IMR-90 (cell line): ENCODE measurements around the gene LCE6A. TPM values are rescaled to one million over a fixed set of nuclear protein-coding genes. Genes with fewer than 3 reads are reported as not detected.

Experiments used
- ATAC-seq: fragments of 200-7000 bp; cut with Tn5 transposase; 2 replicates; pipeline ENCODE4 v1.9.1; 2020; ENCODE audit warnings: low read depth, mild to moderate bottlenecking, moderate library complexity
- BruUV-seq: library from RNA; stranded (reverse); fragments of 400-500 nt; replicated peaks from 2 replicates; lab custom pipeline; 2021; lab: Mats Ljungman, UMichigan
- CTCF ChIA-PET: fragments of 300-600 bp; formaldehyde crosslinking; extraction: SDS; loops from one replicate; lab custom pipeline; 2021; ENCODE audit warnings: antibody characterized with exemption; lab: Yijun Ruan, JAX
- POLR2A ChIA-PET: fragments of 300-600 bp; sonication (Branson Sonifier 250); formaldehyde crosslinking; loops from one replicate; lab custom pipeline; 2022; ENCODE audit warnings: antibody characterized with exemption; ENCODE audit not compliant: unreplicated experiment; lab: Charles Lee
- DNase-seq: peaks from one replicate; pipeline ENCODE4 v3.0.0; 2013
- H2AFZ ChIP-seq: replicated peaks from 2 replicates; pipeline ENCODE3; 2013; ENCODE audit warnings: low read length, mild to moderate bottlenecking; ENCODE audit not compliant: poor library complexity
- H2AK5ac ChIP-seq: 2 replicates; pipeline ENCODE4 v1.6.1; 2013; ENCODE audit warnings: low read depth, low read length, inconsistent platforms
- H2AK9ac ChIP-seq: replicated peaks from 2 replicates; pipeline ENCODE3; 2013; ENCODE audit warnings: mild to moderate bottlenecking, low read depth, low read length, moderate library complexity; ENCODE audit not compliant: poor library complexity
- H2BK120ac ChIP-seq: 2 replicates; pipeline ENCODE4 v1.6.1; 2013; ENCODE audit warnings: low read depth, low read length, inconsistent platforms
- H2BK15ac ChIP-seq: 3 replicates; pipeline ENCODE4 v1.6.1; 2013; ENCODE audit warnings: low read depth, low read length, inconsistent platforms
- H2BK20ac ChIP-seq: 2 replicates; pipeline ENCODE4 v1.6.1; 2013; ENCODE audit warnings: low read depth, mild to moderate bottlenecking, inconsistent platforms, low read length, moderate library complexity
- H2BK5ac ChIP-seq: 2 replicates; pipeline ENCODE4 v1.6.1; 2013; ENCODE audit warnings: mild to moderate bottlenecking, low read depth, low read length, inconsistent platforms; ENCODE audit not compliant: poor library complexity, severe bottlenecking
- H3K14ac ChIP-seq: replicated peaks from 2 replicates; pipeline ENCODE4 v1.6.1; 2013; ENCODE audit warnings: low read depth, low read length, inconsistent platforms
- H3K18ac ChIP-seq: 2 replicates; pipeline ENCODE4 v1.6.1; 2013; ENCODE audit warnings: low read depth, low read length, control low read depth
- H3K23ac ChIP-seq: 2 replicates; pipeline ENCODE4 v1.6.1; 2013; ENCODE audit warnings: low read depth, low read length, inconsistent platforms
- H3K27ac ChIP-seq: 2 replicates; pipeline ENCODE4 v1.5.1; 2013; ENCODE audit warnings: mild to moderate bottlenecking, control low read depth, low read length; ENCODE audit not compliant: insufficient read depth
- H3K27me3 ChIP-seq: 2 replicates; pipeline ENCODE4 v1.6.1; 2013; ENCODE audit warnings: low read length; ENCODE audit not compliant: control insufficient read depth, insufficient read depth
- H3K36me3 ChIP-seq: 2 replicates; pipeline ENCODE4 v1.6.1; 2013; ENCODE audit warnings: low read length, mixed read lengths; ENCODE audit not compliant: control insufficient read depth, insufficient read depth
- H3K4ac ChIP-seq: 2 replicates; pipeline ENCODE4 v1.6.1; 2013; ENCODE audit warnings: low read depth, low read length, inconsistent platforms
- H3K4me1 ChIP-seq: 2 replicates; pipeline ENCODE4 v1.6.1; 2013; ENCODE audit warnings: low read length, mixed read lengths; ENCODE audit not compliant: control insufficient read depth, insufficient read depth
- H3K4me2 ChIP-seq: 2 replicates; pipeline ENCODE4 v1.6.1; 2013; ENCODE audit warnings: low read depth, mild to moderate bottlenecking, control low read depth, low read length, moderate library complexity
- H3K4me3 ChIP-seq: 2 replicates; pipeline ENCODE4 v1.5.1; 2013; ENCODE audit warnings: low read depth, mild to moderate bottlenecking, control low read depth, low read length, moderate library complexity; ENCODE audit not compliant: insufficient read depth
- H3K56ac ChIP-seq: 2 replicates; pipeline ENCODE4 v1.6.1; 2013; ENCODE audit warnings: low read length, inconsistent platforms; ENCODE audit not compliant: insufficient read depth; ENCODE audit errors: extremely low read depth
- H3K79me1 ChIP-seq, 2 experiments: 2 replicates each; pipeline ENCODE4 v1.6.1; 2013; ENCODE audit warnings: low read length in 2 of 2, inconsistent platforms in 1 of 2, low read depth in 1 of 2
- H3K9ac ChIP-seq: 2 replicates; pipeline ENCODE4 v1.6.1; 2013; ENCODE audit warnings: low read depth, low read length, control low read depth
- H3K9me1 ChIP-seq: 2 replicates; pipeline ENCODE4 v1.6.1; 2013; ENCODE audit warnings: low read length, inconsistent platforms; ENCODE audit not compliant: insufficient read depth
- H3K9me3 ChIP-seq: 2 replicates; pipeline ENCODE4 v1.6.1; 2013; ENCODE audit warnings: low read length; ENCODE audit not compliant: control insufficient read depth, insufficient read depth
- H4K20me1 ChIP-seq: 2 replicates; pipeline ENCODE4 v1.6.1; 2013; ENCODE audit warnings: low read length, inconsistent platforms; ENCODE audit not compliant: insufficient read depth
- H4K5ac ChIP-seq: 2 replicates; pipeline ENCODE4 v1.6.1; 2013; ENCODE audit warnings: mild to moderate bottlenecking, low read depth, low read length, control low read depth
- H4K8ac ChIP-seq, 2 experiments: 2 replicates each; pipeline ENCODE4 v1.6.1; 2013; ENCODE audit warnings: low read depth in 2 of 2, low read length in 2 of 2, control low read depth in 1 of 2, inconsistent platforms in 1 of 2
- H4K91ac ChIP-seq: 2 replicates; pipeline ENCODE4 v1.6.1; 2013; ENCODE audit warnings: low read depth, low read length, inconsistent platforms; ENCODE audit not compliant: insufficient read depth
- BHLHE40 ChIP-seq: fragments of 150-350 bp; IDR thresholded peaks from 2 replicates; pipeline ENCODE4 v1.6.1; 2016; ENCODE audit warnings: mild to moderate bottlenecking, low read depth, low read length
- CEBPB ChIP-seq: IDR thresholded peaks from 2 replicates; pipeline ENCODE4 v1.6.1; 2012; ENCODE audit warnings: low read depth, low read length, improper control_type of control experiment
- CHD1 ChIP-seq: IDR thresholded peaks from 2 replicates; pipeline ENCODE4 v1.6.1; 2012; ENCODE audit warnings: low read depth, low read length, improper control_type of control experiment
- FOS ChIP-seq: fragments of 150-350 bp; IDR thresholded peaks from 2 replicates; pipeline ENCODE4 v1.6.1; 2016; ENCODE audit warnings: low read depth, low read length
- MAFK ChIP-seq: IDR thresholded peaks from 2 replicates; pipeline ENCODE4 v1.6.1; 2012; ENCODE audit warnings: low read depth, low read length, improper control_type of control experiment
- MAZ ChIP-seq: IDR thresholded peaks from 2 replicates; pipeline ENCODE4 v1.6.1; 2012; ENCODE audit warnings: low read depth, mild to moderate bottlenecking, low read length, improper control_type of control experiment, moderate library complexity, borderline replicate concordance
- MXI1 ChIP-seq: IDR thresholded peaks from 2 replicates; pipeline ENCODE4 v1.6.1; 2012; ENCODE audit warnings: low read depth, mild to moderate bottlenecking, low read length, moderate library complexity, borderline replicate concordance
- NFE2L2 ChIP-seq: fragments of 150-350 bp; IDR thresholded peaks from 2 replicates; pipeline ENCODE4 v1.6.1; 2016; ENCODE audit warnings: low read depth, mild to moderate bottlenecking, low read length
- RAD21 ChIP-seq: IDR thresholded peaks from 2 replicates; pipeline ENCODE4 v1.6.1; 2012; ENCODE audit warnings: low read length, improper control_type of control experiment
- RCOR1 ChIP-seq: IDR thresholded peaks from 2 replicates; pipeline ENCODE4 v1.6.1; 2012; ENCODE audit warnings: mild to moderate bottlenecking, low read length, improper control_type of control experiment; ENCODE audit not compliant: insufficient replicate concordance
- RFX5 ChIP-seq: IDR thresholded peaks from 2 replicates; pipeline ENCODE4 v1.8.0; 2012; ENCODE audit warnings: low read depth, mild to moderate bottlenecking, low read length, moderate library complexity
- WGBS, 2 experiments: methylation state at CpG; one replicate each; pipeline versions ENCODE4 v1.1.5 to v1.1.7; 2013; ENCODE audit warnings: missing lambda C conversion rate in 2 of 2; ENCODE audit not compliant: insufficient read length in 1 of 2; ENCODE audit errors: extremely low coverage in 2 of 2; 5-methylcytosine and 5-hydroxymethylcytosine counted together
- dilution Hi-C: fragments of 300-500 bp; cut with HindIII; formaldehyde crosslinking; loops from one replicate; pipeline ENCODE4 v1.14.3; 2018; ENCODE audit warnings: low sequenced_read_pairs; ENCODE audit not compliant: unreplicated experiment
- in situ Hi-C: fragments of 300-500 bp; cut with MboI; formaldehyde crosslinking; loops from 3 replicates; pipeline ENCODE4 v1.14.3; 2019; ENCODE audit warnings: low sequenced_read_pairs, inconsistent platforms, mixed read lengths
- intact Hi-C: fragments of 100-400 bp; cut with micrococcal nuclease; formaldehyde crosslinking; loops from 2 replicates; pipeline ENCODE4 v1.10.0; 2022
- polyA plus RNA-seq, 3 experiments: library from polyadenylated mRNA; depleted of rRNA; stranded (reverse); fragments of >200 nt; gene quantifications; 2 replicates each; pipeline ENCODE4 v1.2.3, GENCODE V29; 2012; ENCODE audit warnings: low replicate concordance in 1 of 3
- total RNA-seq: library from RNA; depleted of rRNA; stranded (reverse); fragments of >200 nt; gene quantifications from 2 replicates; pipeline ENCODE4 v1.2.3, GENCODE V29; 2012
- TF ChIP-seq, protein P1 (sequence below): fragments of 150-350 bp; IDR thresholded peaks from 2 replicates; pipeline ENCODE4 v1.6.1; 2016; ENCODE audit warnings: low read depth, mild to moderate bottlenecking, low read length, moderate library complexity, borderline replicate concordance
- TF ChIP-seq, protein P2 (sequence below): fragments of 150-350 bp; IDR thresholded peaks from 2 replicates; pipeline ENCODE4 v1.6.1; 2017; ENCODE audit warnings: mild to moderate bottlenecking, antibody characterized with exemption, low read length, low read depth
- TF ChIP-seq, protein P3 (sequence below): conservative IDR thresholded peaks from 2 replicates; pipeline ENCODE4 v1.5.1; 2012; ENCODE audit warnings: mild to moderate bottlenecking, low read depth, low read length, improper control_type of control experiment

The LCE6A gene
- total and polyA plus RNA-seq, 2 of the 4 experiments (the other 2 are of a cell fraction): not detected

DNA sequence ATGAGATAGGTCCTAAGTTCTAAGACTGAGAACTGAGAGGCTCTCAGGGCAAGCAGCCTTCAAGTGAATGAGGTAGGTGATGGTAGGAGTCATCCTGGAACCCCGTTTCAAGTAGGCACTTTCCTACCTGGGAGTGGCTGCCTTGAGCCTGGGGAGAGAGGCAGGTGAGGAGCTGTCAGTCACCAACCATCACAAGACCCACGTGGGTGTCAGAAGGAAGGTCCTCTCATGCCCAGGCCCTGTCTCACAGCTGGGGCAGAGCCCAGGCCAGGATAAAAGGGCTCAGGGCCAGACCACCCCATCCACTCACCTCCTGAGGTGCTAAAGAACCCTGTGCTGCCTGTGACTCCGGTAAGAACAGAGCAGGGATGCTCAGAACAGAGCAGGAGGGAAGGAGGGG is 46.2 kb upstream of the LCE6A start, which contains the start of gene LCE1D:
Gene LCE1D (plus strand): TSS at position 301 of the 400 bp plus-strand sequence. CDS start 1,074 bp downstream, outside the sequence.
- no peak within 1 kb of the TSS for H3K18ac ChIP-seq
- no peak within 1 kb of the TSS for H3K14ac ChIP-seq
- no peak within 1 kb of the TSS for H3K56ac ChIP-seq
- H4K20me1 ChIP-seq: no peaks in the 10 kb centered on the region
- H3K9ac ChIP-seq: no peak within 1 kb of the TSS
- H2BK15ac ChIP-seq: no peak within 1 kb of the TSS
- no peak within 1 kb of the TSS for H3K4me2 ChIP-seq
- H3K23ac ChIP-seq: no peak within 1 kb of the TSS
- no peaks in the 10 kb centered on the region for H3K27me3 ChIP-seq
- DNase-seq: no peak
- no peak within 1 kb of the TSS for H4K5ac ChIP-seq
- CTCF ChIA-PET: no interaction called here
- H3K9me1 ChIP-seq: no peaks in the 10 kb centered on the region
- no peaks in the 10 kb centered on the region for H3K79me1 ChIP-seq
- no peak within 1 kb of the TSS for H2BK5ac ChIP-seq
- H2AFZ ChIP-seq: no peak within 1 kb of the TSS
- dilution Hi-C loops: no loop called here
- BruUV-seq: no TSS peak
- no peak within 1 kb of the TSS for H2BK20ac ChIP-seq
- intact Hi-C loops: no loop called here
- no peak within 1 kb of the TSS for H3K27ac ChIP-seq
- POLR2A ChIA-PET: no interaction called here
- H4K91ac ChIP-seq: no peak within 1 kb of the TSS
- in situ Hi-C loops: no loop called here
- H3K9me3 ChIP-seq: no peaks in the 10 kb centered on the region; the same call in 1 of the 2 replicates
- TF ChIP-seq CHD1 (no peak), RCOR1 (no peak), NFE2L2 (no peak), MAZ (no peak), BHLHE40 (no peak), CEBPB (no peak), MAFK (no peak), RFX5 (no peak), FOS (no peak), MXI1 (no peak), RAD21 (no peak)
- TF ChIP-seq, protein P1, sequence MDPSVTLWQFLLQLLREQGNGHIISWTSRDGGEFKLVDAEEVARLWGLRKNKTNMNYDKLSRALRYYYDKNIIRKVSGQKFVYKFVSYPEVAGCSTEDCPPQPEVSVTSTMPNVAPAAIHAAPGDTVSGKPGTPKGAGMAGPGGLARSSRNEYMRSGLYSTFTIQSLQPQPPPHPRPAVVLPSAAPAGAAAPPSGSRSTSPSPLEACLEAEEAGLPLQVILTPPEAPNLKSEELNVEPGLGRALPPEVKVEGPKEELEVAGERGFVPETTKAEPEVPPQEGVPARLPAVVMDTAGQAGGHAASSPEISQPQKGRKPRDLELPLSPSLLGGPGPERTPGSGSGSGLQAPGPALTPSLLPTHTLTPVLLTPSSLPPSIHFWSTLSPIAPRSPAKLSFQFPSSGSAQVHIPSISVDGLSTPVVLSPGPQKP: no peak
- TF ChIP-seq, protein P2, sequence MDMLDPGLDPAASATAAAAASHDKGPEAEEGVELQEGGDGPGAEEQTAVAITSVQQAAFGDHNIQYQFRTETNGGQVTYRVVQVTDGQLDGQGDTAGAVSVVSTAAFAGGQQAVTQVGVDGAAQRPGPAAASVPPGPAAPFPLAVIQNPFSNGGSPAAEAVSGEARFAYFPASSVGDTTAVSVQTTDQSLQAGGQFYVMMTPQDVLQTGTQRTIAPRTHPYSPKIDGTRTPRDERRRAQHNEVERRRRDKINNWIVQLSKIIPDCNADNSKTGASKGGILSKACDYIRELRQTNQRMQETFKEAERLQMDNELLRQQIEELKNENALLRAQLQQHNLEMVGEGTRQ: no peak
- TF ChIP-seq, protein P3, sequence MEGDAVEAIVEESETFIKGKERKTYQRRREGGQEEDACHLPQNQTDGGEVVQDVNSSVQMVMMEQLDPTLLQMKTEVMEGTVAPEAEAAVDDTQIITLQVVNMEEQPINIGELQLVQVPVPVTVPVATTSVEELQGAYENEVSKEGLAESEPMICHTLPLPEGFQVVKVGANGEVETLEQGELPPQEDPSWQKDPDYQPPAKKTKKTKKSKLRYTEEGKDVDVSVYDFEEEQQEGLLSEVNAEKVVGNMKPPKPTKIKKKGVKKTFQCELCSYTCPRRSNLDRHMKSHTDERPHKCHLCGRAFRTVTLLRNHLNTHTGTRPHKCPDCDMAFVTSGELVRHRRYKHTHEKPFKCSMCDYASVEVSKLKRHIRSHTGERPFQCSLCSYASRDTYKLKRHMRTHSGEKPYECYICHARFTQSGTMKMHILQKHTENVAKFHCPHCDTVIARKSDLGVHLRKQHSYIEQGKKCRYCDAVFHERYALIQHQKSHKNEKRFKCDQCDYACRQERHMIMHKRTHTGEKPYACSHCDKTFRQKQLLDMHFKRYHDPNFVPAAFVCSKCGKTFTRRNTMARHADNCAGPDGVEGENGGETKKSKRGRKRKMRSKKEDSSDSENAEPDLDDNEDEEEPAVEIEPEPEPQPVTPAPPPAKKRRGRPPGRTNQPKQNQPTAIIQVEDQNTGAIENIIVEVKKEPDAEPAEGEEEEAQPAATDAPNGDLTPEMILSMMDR: no peak
- H3K4ac ChIP-seq: no peak within 1 kb of the TSS
- no peak within 1 kb of the TSS for H4K8ac ChIP-seq
- no peak within 1 kb of the TSS for H3K4me3 ChIP-seq
- WGBS, 2 experiments: no CpG with 5 or more reads among the region's 3 CpGs
- ATAC-seq: no peak
- H3K36me3 ChIP-seq: no peaks in the 10 kb centered on the region
- H2BK120ac ChIP-seq: no peak within 1 kb of the TSS
- no peaks in the 10 kb centered on the region for H3K4me1 ChIP-seq
- no peak within 1 kb of the TSS for H2AK9ac ChIP-seq
- no peak within 1 kb of the TSS for H2AK5ac ChIP-seq
